ENCODE measurements around the gene EXOC2.

EXOC2 gene

GRCh38 chr6:572596-573265 lies 120.2 kb downstream of the EXOC2 start:
- no peak overlapping the region for H3K4me3 ChIP-seq (replicated peaks; ENCODE audit: low read depth, low read length)
- TF ChIP-seq, protein P1, sequence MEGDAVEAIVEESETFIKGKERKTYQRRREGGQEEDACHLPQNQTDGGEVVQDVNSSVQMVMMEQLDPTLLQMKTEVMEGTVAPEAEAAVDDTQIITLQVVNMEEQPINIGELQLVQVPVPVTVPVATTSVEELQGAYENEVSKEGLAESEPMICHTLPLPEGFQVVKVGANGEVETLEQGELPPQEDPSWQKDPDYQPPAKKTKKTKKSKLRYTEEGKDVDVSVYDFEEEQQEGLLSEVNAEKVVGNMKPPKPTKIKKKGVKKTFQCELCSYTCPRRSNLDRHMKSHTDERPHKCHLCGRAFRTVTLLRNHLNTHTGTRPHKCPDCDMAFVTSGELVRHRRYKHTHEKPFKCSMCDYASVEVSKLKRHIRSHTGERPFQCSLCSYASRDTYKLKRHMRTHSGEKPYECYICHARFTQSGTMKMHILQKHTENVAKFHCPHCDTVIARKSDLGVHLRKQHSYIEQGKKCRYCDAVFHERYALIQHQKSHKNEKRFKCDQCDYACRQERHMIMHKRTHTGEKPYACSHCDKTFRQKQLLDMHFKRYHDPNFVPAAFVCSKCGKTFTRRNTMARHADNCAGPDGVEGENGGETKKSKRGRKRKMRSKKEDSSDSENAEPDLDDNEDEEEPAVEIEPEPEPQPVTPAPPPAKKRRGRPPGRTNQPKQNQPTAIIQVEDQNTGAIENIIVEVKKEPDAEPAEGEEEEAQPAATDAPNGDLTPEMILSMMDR (IDR thresholded peaks at IDR 0.05; ENCODE audit: low read length, missing control alignments) = no peak
- peak; percentile 15 for DNase-seq (ENCODE audit: low read depth)

GRCh38 chr6:571892-572291 lies 121.0 kb downstream of the EXOC2 start:
- DNase-seq (ENCODE audit: low read depth) = no peak
- no peak overlapping the region for H3K4me3 ChIP-seq (replicated peaks; ENCODE audit: low read depth, low read length)
- TF ChIP-seq, protein P1 (IDR thresholded peaks at IDR 0.05; ENCODE audit: low read length, missing control alignments) = no peak

DNA sequence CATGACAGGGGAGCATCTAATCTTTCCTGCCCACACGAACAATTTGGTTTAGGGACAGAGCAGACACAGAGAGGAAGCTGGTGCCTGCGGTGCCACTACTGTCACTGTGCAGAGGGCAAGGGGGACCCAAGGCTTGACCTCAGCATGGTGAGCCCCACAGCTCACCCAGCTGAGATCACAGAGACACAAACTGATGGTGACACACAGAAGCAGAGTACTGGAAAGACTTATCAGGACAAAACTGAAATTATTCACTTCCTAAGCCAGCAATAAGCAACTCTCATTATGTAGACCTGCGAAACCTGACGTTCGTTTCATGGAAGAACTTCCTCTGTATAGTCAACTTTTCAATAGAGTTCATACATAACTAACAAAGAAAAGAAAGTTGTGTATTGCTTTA lies 122.1 kb downstream of the EXOC2 start:
- DNase-seq (ENCODE audit: low read depth) = no peak
- H3K4me3 ChIP-seq (replicated peaks; ENCODE audit: low read depth, low read length) = no peak overlapping the region
- TF ChIP-seq, protein P1 (IDR thresholded peaks at IDR 0.05; ENCODE audit: low read length, missing control alignments) = no peak

DNA sequence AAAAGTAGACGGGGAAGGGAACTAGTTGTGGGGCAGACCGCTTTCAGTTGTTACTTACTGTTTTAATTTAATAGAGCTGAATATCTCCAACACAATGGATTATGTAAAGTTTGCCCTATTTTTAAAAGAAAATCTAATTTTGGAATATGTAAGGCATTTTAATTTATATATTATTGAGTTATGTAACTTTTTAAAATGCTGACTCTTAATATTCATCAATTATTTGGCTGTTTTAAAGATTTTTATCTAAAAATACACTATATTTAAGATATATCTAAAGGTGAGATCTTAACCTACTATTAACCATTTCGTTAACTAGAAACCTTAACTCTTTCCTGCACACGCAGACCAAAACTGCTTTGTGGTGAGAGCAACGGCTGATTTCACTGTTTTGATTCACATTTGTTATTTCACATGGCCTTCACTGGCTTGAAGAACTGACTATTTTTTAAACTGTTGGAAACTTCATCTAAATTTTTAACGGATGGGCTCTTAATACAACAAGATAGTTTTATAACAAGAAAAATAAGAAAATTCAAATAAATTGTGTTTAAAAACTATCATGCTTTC lies 123.9 kb downstream of the EXOC2 start:
- H3K4me3 ChIP-seq (replicated peaks; ENCODE audit: low read depth, low read length) = no peak overlapping the region

GRCh38 chr6:568085-568484 lies 124.9 kb downstream of the EXOC2 start:
- no peak for DNase-seq (ENCODE audit: low read depth)

More for the DNA sequence above, 123.9 kb downstream of the EXOC2 start:
- TF ChIP-seq, protein P1 (IDR thresholded peaks at IDR 0.05; ENCODE audit: low read length, missing control alignments) = no peak
- no peak for DNase-seq (ENCODE audit: low read depth)

DNA sequence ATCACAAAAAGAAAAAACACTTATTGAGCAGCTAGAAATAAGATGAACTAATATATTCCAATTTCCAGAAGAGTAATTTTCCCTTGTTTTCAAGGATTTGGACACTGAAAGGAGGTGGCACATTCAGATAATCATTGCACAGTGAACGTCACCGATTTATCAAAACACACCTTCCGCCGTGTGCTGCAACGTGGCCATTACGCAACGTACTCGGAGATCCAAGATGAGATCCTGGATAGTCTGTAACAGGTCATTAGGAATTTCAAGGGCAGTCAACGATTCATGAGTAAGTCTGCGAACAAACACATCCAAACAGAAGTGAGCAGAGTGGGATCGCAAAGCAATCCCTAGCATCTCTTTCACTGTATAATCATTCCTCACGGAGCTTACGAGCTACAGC lies 129.1 kb downstream of the EXOC2 start:
- no peak overlapping the region for H3K4me3 ChIP-seq (replicated peaks; ENCODE audit: low read depth, low read length)
- no peak for DNase-seq (ENCODE audit: low read depth)
- TF ChIP-seq, protein P1 (IDR thresholded peaks at IDR 0.05; ENCODE audit: low read length, missing control alignments) = no peak

More at GRCh38 chr6:568085-568484, 124.9 kb downstream of the EXOC2 start:
- no peak overlapping the region for H3K4me3 ChIP-seq (replicated peaks; ENCODE audit: low read depth, low read length)
- TF ChIP-seq, protein P1 (IDR thresholded peaks at IDR 0.05; ENCODE audit: low read length, missing control alignments) = no peak
